ENCODE measurements around the gene RPS4Y1. TPM values are rescaled to one million over a fixed set of nuclear protein-coding genes. Genes with fewer than 3 reads are reported as not detected.
"Not testable (repeated sequence)": the region's sequence is repeated elsewhere in the genome, so short reads cannot be mapped to it uniquely, and the experiment has no call there.

The RPS4Y1 gene
- total RNA-seq, 1 donor from 2014 or later, result 231 TPM

DNA sequence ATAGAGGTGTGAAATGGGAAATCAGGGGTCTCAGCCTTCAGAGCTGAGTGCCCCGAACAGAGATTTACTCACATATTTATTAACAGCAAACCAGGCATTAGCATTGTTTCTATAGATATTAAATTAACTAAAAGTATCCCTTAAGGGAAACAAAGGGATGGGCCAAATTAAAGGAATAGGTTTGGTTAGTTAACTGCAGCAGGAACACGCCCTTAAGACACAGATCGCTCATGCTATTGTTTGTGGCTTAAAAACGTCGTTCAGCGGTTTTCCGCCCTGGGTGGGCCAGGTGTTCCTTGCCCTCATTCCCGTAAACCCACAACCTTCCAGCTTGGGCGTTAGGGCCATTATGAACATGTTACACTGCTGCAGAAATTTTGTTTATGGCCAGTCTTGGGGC, 30.8 kb downstream of the RPS4Y1 start:
- not testable (repeated sequence) for FAIRE-seq; DNase-seq (ENCODE audit: low spot score in 2 of 2)

DNA sequence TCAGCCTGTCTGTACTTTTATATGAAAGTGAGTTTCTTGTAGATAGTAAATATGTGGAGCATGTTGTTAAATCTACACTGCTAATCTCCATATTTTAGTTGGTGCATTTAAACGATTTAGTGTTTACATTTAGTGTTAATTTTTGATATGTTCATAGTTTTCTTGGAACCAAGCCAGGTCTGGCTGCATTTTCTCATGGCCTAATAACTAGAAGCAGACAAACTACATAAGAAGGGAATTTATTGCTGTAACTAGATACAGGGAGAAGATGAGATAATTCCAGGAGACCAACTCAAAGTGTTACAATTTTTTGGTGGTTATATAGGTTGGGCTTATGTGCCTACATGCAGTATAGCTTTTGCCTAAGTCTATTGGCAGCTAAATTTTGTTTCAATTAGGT, 32.8 kb downstream of the RPS4Y1 start:
- FAIRE-seq (no peak), DNase-seq (ENCODE audit: low spot score in 2 of 2) (no peak)

DNA sequence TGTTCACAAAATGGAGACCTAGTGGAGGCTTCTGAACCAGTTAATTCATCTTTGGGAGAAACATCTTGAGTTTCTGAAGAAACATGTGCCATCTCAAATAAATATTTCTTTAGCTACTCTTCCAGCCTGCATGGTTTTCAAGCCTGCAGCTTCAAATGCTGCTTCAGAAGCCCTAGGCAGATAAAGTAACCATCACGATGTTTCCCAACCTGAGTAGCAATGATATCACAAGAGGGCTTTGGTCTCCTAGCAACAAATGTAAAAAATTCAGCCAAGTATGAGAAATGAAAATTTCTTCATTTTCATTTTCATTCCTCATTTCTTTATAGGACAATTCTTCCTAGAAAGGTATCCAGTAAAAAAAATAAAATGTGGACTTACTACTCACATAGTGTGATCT, 42.2 kb downstream of the RPS4Y1 start:
- FAIRE-seq, result no peak

DNA sequence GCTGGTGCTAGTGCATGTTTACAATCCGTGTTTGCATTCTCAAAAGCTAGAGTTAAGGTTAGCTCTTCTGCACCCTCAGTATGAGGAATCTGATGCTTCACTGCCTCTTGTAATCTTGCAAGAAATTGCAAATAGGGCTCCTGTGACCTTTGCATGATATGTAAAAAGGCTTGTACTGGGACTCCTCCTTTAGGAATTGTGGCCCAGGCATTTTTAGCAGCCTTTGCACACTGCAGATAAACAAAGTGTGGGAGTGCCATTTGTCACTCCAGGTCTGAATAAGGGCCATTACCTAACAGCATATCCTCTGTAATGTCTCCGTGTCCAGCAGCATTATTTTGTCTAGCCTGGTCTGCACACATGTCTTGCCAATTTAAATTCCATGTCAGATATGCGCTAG, 44.5 kb downstream of the RPS4Y1 start:
- DNase-seq (ENCODE audit: low spot score in 2 of 2) (no peak), FAIRE-seq (no peak)

More for the DNA sequence above, 42.2 kb downstream of the RPS4Y1 start:
- DNase-seq (ENCODE audit: low spot score in 2 of 2), result no peak

DNA sequence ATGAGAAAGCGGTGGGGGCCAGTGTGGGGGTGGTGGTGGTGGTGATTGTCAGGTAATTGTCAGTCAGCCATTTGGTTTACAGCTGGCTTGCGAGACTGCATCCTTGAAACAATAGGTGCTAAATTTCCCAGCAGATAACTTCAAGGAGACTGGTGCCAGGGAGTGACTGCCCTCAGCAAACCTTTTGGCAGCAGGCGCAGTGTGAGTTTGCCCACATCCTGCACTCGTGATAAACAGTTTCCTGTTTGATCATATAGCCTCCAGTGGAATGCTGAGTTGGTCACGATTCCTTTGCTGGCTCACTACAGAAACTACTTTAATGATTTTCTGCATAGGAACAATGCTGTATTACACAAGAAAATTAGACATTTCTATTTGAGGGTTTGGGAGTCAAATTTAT, 46.0 kb downstream of the RPS4Y1 start:
- FAIRE-seq (no peak), DNase-seq (ENCODE audit: low spot score in 2 of 2) (no peak)

DNA sequence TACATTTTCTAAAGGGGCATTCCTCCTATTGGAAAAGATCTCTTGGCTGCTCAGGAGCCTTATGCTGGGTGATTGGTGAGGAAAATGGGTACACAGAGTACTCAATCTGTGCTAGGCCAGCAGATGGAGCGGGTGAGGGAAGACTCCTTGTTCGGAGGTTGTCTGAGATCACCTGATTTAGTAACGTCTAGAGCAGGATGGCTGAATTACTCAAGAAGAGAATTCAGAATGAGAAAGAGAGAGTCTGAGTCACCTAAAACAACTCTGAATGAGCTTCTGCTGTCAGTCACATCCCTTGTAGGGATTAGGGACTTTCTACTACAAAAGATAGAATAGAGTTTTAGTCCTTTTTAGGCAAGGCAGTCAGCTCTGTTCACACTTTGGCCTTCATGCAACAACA, 46.6 kb downstream of the RPS4Y1 start:
- no peak for FAIRE-seq

DNA sequence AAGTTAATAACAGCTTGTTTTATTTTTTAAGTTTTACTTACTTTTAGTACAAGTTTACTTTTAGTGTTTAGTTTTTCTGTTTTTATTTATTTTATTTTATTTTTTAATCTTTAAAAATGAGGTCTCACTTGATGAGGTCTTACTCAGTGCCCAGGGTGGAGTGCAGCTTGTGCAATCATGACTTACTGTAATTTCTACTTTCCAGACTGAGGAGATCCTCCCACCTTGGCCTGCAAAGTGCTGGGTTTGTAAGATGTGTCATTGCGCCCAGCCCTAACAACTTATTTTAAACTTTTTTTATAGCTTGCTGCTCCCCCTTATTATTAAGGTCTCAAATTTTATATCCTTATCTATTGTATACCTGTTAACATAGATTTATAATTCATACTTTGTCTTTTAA, 52.1 kb downstream of the RPS4Y1 start:
- no peak for DNase-seq (ENCODE audit: low spot score in 2 of 2)
- no peak for FAIRE-seq

More for the DNA sequence above, 46.6 kb downstream of the RPS4Y1 start:
- DNase-seq (ENCODE audit: low spot score in 2 of 2), result no peak

DNA sequence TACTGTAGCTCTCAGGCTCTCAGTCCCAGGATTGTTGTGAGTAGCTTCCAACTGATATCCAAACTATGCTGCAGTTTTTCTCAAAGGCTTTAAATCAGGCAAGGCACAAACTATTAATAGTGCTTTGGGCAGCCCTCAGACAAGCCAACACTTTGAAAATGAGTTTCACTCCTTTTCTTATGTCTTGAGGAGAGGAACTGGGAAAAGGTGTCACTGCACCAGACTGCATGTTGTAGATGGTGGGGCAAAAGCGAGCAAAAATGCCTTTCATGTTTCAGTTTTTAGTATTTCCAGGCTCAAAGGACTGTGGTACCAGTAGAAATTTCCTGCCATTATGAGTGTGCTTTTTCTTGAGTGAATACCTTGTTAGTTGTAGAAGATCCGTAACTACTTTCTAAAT, 54.6 kb downstream of the RPS4Y1 start:
- FAIRE-seq, result no peak
- DNase-seq (ENCODE audit: low spot score in 2 of 2), result no peak

DNA sequence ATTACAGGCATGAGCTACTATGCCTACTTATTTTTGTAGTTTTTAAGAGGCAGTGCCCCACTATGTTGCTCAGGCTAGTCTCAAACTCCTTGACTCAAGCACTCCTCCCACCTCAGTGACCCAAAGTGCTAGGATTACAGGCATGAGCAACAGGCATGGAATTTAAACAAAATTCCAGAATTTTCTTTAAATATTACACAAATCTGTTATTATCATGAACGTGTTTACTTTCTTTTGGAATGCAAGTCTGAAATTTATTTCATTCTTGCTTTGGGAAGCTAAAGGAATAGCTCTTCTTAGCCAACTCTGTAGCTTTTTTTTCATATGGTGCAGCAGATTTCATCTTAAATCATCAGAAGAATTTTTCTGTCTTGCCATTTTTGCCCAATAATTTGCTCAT, 66.0 kb downstream of the RPS4Y1 start:
- FAIRE-seq (no peak), DNase-seq (ENCODE audit: low spot score in 2 of 2) (no peak)

DNA sequence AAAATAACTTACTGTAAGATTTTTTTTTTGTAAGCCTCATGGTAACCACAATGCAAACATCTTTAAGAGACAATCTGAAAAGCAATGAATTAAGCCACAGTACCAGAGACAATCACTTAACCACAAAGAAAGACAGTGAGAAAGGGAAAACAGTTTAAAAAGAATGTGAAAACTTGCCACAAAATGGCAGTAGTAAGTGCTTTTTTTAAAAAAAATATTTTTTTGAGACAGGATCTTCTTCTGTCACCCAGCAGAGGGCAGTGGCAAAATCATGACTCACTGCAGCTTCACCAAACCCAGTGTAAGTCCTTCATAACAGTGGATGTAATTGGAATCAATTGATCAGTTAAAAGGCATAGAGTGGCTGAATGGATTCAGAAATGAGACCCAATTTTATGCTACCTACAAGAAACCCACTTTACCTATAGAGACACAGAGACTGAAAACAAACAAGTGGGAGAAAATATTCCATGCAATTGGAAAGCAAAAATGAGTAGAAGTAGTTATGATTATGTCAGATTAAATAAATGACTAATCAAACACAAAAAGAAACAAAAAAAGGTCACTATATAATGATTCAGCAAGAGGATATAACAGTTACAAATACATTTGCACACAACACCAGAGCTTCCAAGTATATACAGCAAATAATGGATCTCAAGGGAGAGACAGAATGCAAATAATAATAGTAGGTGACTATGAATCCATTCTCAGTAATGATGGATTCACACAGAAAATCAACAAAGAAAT, 71.8 kb downstream of the RPS4Y1 start:
- FAIRE-seq (no peak), DNase-seq (ENCODE audit: low spot score in 2 of 2) (no peak)

Small RNAs within 50 kb of the gene (small RNA-seq; reads per million reads assigned to genes)
- not detected for gene TOMM22P2

Other genes starting within 250 kb of the RPS4Y1 start
- gene SRY, start 53.9 kb upstream of the RPS4Y1 start, total RNA-seq, result not detected
- 37.9 TPM for gene ZFY, start 93.8 kb downstream of the RPS4Y1 start, total RNA-seq